22Rv1 (cell line): Measurements from ENCODE around the gene C19orf67.

ENCODE experiments used
- ZFX ChIP-seq: fragments of 450-650 bp; IDR thresholded peaks from 2 replicates; pipeline ENCODE4 v1.6.1; 2017; ENCODE audit warnings: antibody characterized with exemption, borderline replicate concordance
- TF ChIP-seq, protein P1 (sequence below): fragments of 450-650 bp; IDR thresholded peaks from 2 replicates; pipeline ENCODE4 v1.5.1; 2017; ENCODE audit warnings: mild to moderate bottlenecking

DNA sequence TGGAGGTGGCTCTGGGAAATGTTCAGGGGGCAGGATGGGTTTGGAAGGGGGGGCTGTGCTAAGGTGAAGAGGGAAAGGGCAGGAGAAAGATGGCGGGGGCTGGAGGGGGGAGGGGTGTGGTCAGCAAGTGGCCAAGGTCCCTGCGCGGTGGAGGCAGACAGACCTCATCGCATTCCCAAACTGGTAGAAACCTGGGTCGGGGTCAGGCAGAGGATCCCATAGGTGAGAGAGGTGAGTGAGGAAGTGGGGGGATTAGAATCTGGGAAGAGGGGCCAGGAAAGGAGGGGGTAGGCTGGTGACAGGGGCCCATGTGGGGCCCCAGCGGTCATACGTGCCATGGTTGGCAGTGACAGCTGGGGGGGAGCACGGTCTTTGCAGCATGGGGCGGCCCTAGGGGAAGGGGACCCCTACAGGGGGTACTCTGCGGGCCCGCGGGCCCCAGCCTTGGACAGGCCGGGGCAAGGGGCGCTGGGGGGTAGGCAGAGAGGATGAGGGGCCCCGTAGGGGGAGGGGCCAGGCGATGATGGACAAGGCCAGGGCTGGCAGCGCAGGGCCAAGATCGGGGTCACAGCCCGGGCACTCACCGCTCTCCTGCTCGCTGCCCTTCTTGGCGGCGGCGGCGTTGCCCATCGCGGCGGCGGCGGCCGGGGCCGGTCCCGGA lies 31.5 kb upstream of the C19orf67 start:
- TF ChIP-seq, protein P1, sequence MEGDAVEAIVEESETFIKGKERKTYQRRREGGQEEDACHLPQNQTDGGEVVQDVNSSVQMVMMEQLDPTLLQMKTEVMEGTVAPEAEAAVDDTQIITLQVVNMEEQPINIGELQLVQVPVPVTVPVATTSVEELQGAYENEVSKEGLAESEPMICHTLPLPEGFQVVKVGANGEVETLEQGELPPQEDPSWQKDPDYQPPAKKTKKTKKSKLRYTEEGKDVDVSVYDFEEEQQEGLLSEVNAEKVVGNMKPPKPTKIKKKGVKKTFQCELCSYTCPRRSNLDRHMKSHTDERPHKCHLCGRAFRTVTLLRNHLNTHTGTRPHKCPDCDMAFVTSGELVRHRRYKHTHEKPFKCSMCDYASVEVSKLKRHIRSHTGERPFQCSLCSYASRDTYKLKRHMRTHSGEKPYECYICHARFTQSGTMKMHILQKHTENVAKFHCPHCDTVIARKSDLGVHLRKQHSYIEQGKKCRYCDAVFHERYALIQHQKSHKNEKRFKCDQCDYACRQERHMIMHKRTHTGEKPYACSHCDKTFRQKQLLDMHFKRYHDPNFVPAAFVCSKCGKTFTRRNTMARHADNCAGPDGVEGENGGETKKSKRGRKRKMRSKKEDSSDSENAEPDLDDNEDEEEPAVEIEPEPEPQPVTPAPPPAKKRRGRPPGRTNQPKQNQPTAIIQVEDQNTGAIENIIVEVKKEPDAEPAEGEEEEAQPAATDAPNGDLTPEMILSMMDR = no peak
- TF ChIP-seq ZFX = no peak
